ENCODE results near the gene QPRT.
"Not testable (repeated sequence)": the region's sequence is repeated elsewhere in the genome, so short reads cannot be mapped to it uniquely, and the experiment has no call there.

The QPRT gene

GRCh38 chr16:29720703-29721102, 41.7 kb downstream of the QPRT start:
- DNase-seq (ENCODE audit: low read depth): no peak

GRCh38 chr16:29721167-29721879, 42.3 kb downstream of the QPRT start:
- DNase-seq (ENCODE audit: low read depth): not testable (repeated sequence)

- no peak for DNase-seq (ENCODE audit: low read depth)
Measured at GRCh38 chr16:29726845-29727377, 47.9 kb downstream of the QPRT start.

- DNase-seq (ENCODE audit: low read depth): no peak
Measured at GRCh38 chr16:29727452-29727851, 48.5 kb downstream of the QPRT start.

- DNase-seq (ENCODE audit: low read depth): no peak
Measured at GRCh38 chr16:29729116-29729521, 50.1 kb downstream of the QPRT start.

- DNase-seq (ENCODE audit: low read depth): no peak
Measured at GRCh38 chr16:29730649-29731048, 51.7 kb downstream of the QPRT start.

- DNase-seq (ENCODE audit: low read depth): not testable (repeated sequence)
Measured at GRCh38 chr16:29731768-29732601, 53.0 kb downstream of the QPRT start.

GRCh38 chr16:29734786-29735185, 55.8 kb downstream of the QPRT start:
- DNase-seq (ENCODE audit: low read depth): no peak

- DNase-seq (ENCODE audit: low read depth): no peak
Measured at GRCh38 chr16:29736112-29736511, 57.1 kb downstream of the QPRT start.

- no peak for DNase-seq (ENCODE audit: low read depth)
Measured at GRCh38 chr16:29736764-29737163, 57.8 kb downstream of the QPRT start.

- DNase-seq (ENCODE audit: low read depth): no peak
Measured at GRCh38 chr16:29737713-29738112, 58.7 kb downstream of the QPRT start.

- no peak for DNase-seq (ENCODE audit: low read depth)
Measured at GRCh38 chr16:29738514-29738913, 59.5 kb downstream of the QPRT start.

GRCh38 chr16:29739927-29740629, 61.1 kb downstream of the QPRT start:
- not testable (repeated sequence) for DNase-seq (ENCODE audit: low read depth)

GRCh38 chr16:29740630-29741015, 61.6 kb downstream of the QPRT start:
- DNase-seq (ENCODE audit: low read depth): not testable (repeated sequence)

- DNase-seq (ENCODE audit: low read depth): no peak
Measured at GRCh38 chr16:29742683-29743275, 63.8 kb downstream of the QPRT start.

GRCh38 chr16:29743475-29743826, 64.5 kb downstream of the QPRT start:
- DNase-seq (ENCODE audit: low read depth): no peak

GRCh38 chr16:29743827-29744531, 65.0 kb downstream of the QPRT start:
- DNase-seq (ENCODE audit: low read depth): no peak

GRCh38 chr16:29744541-29745101, 65.6 kb downstream of the QPRT start:
- DNase-seq (ENCODE audit: low read depth): no peak

- DNase-seq (ENCODE audit: low read depth): peak; percentile 34
Measured at GRCh38 chr16:29745121-29745852, 66.3 kb downstream of the QPRT start.

- peak; percentile 89 for DNase-seq (ENCODE audit: low read depth)
Measured at GRCh38 chr16:29745853-29746345, 66.9 kb downstream of the QPRT start, which contains the start of gene C16orf54. Gene C16orf54, minus strand, starts transcription at chr16:29745990. Its CDS starts 1,039 bp downstream, at chr16:29744951.
